Cerebellar nuclear complex (tissue), 1 donor: ENCODE measurements around the gene HIVEP2.
A peak's percentile ranks its signal among the peaks of the same experiment; 100 is the strongest.

Experiments used
- DNase-seq, 2 experiments: peaks; one replicate each; lab custom pipeline; 2025; lab: John Stamatoyannopoulos, UW

HIVEP2 gene

DNA sequence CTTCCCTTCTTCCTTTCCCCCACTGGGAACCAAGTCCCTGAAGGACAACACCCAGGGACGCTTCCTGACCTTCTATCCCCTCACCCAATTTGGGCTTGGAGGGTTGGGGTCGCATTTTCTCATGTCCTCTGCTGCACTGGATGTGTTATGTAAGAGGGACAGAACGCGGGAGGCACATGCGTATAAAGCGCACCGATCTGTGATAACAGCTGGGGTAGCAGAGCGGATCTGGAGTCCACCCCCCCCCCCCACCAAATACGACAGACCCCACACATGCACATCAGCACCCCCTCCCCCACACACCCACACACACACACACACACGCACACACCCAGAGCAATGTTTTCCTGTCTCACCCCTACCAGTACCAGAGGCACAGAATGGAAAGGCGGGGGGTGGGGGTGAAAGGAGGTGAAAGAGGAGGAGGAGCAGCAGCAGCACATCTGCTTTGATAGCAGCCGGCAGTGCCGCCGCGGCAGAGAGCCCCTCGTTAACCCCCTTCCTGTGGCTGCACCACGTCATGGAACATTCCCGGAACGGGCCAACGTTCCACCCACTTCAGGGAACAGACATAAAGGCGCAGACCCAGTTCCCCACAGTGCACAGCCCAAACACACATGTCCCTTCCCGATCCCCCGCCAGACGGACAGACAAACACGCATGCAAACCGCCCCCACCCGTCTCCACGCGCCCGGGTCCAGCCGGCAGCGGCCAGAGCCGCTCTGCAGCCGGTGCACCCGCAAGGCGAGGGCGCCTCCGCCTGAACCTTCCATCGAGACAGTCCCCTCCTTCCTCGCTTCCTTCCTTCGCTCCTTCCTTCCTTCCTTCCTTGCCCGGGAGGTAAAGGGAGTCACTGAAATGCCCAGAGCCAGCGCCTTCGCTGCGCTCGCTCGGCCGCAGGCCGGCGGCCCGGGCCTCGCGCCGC lies 590 bp downstream of the HIVEP2 start:
- DNase-seq = no peak

DNA sequence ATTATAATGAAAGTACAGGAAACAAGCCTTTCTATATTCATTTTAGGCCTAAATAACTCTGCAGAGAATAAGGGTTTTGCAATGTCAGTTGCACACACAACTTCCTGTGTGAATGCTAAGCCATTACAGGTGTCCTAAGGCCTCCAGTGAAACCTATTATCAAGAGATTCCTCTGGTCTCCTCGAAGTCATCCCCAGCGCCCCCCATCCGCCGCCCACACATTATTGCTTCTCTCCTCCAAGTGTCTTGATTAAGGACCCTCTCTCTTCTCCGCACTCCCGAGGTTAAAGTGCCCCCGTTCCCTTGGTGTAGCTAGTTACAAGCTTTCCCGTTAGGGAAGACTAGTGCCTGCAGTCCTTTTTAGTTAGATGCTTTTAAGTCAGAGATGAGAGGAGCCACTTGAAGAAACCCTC lies 1.3 kb downstream of the HIVEP2 start:
- peak in 1 of 2 experiments; percentile 18 for DNase-seq

DNA sequence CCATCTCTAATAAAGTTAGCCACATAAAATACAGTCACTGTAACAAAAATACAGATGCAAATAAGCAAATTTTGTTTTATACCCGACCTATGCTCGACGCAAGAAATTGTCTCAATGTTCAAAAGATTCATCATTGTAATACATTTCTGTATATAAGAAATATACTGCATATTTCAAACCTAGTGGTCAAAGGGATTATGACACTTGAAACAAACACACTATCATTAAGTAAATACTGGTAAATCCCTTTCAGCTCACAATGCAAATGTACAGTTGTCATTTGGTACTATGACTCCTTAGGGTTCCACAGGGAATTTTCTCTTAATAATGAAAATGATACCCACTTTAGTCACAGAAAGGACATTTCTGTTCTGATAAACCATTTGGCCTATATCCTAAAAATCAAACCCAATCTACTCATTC lies 2.2 kb downstream of the HIVEP2 start:
- DNase-seq = no peak

DNA sequence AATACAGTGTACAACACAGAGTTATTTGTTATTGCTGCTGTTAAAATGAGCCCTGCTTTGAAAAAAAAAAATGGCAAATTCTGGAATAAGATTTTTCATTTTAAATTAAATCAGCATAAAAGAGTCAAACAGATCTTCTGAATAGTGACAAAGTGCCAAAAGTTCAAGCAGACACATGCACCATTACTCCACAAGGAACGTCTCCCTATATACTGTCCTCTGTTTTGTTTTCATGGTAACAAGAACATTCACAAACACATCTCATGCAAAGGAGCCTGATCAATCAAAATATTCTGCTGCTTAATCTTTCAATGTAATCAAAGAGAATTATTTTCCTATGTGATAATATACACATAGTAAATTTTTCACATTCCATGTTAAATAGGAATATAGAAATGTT lies 2.7 kb downstream of the HIVEP2 start:
- DNase-seq = no peak

DNA sequence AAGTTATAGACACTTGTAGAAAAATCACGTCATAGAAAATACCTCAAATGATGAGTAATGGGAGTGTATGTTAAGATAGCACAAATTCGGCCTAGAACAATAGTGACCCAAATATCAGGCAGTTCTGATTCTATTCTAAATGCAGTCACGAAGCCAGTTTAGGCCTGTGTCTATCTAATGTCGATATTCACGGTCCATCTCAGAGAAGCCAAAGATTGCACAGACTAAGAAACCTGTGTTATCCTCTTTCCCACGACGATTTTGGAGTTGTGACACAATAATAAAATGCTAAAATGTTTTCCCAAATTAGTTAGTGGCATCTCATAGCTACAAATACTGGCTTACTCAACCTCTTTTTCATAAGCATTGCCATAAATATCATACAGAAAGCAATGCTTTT lies 4.0 kb downstream of the HIVEP2 start:
- no peak for DNase-seq

DNA sequence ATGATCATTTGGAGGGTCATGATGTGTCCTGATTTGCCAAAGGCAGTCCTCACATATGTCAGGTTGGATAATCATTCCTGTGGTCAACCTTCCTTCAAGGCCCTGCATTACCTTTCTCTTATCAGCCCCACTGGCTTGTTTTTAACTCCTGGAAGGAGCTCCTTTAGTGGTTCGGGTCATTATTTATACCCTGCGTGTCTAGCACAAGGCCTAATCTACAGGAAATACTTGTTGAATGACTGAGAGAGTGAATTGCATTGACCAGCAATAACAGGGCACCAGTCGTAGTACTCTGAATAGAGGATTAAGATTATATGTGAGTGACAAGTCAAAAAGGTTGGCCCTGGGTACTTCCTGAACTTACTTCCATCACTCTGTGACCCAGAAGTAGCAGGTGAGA lies 4.5 kb downstream of the HIVEP2 start:
- no peak for DNase-seq

DNA sequence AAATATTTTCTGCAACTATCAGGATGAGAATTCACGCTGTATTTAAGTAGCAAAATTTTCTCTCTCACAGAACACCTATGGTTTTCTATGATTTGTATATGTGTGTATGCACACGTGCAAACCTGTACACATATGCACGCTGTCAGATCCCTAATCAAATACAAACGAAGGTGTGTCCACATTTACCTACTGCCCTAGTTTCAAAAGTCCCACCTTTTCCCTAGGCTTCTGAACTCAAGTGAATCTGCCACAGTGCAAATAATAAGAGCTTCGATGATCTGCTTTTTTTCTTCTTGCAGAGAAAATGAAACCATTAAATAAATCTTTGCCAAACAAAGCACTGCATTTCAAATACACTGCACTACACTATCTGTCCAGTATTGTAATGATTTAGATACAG lies 6.5 kb downstream of the HIVEP2 start:
- no peak for DNase-seq

DNA sequence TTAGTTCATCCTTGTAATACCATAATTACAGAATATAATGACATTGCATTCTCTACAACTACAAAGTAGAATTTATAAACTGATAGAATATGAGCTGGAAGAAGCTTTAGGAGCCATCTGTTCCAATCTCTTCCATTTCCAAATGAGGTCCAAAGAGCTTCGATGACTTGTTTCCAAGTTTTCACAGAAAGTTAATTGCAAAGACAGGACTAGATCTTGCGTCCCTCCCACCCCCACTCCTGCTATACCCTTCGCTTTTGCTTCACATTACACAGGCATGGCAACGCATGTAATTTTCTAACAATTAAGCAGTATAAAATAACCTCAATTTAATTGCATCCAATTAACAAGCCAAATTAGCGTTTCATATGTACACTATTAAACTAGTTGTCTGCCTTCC lies 7.0 kb downstream of the HIVEP2 start:
- DNase-seq = no peak

DNA sequence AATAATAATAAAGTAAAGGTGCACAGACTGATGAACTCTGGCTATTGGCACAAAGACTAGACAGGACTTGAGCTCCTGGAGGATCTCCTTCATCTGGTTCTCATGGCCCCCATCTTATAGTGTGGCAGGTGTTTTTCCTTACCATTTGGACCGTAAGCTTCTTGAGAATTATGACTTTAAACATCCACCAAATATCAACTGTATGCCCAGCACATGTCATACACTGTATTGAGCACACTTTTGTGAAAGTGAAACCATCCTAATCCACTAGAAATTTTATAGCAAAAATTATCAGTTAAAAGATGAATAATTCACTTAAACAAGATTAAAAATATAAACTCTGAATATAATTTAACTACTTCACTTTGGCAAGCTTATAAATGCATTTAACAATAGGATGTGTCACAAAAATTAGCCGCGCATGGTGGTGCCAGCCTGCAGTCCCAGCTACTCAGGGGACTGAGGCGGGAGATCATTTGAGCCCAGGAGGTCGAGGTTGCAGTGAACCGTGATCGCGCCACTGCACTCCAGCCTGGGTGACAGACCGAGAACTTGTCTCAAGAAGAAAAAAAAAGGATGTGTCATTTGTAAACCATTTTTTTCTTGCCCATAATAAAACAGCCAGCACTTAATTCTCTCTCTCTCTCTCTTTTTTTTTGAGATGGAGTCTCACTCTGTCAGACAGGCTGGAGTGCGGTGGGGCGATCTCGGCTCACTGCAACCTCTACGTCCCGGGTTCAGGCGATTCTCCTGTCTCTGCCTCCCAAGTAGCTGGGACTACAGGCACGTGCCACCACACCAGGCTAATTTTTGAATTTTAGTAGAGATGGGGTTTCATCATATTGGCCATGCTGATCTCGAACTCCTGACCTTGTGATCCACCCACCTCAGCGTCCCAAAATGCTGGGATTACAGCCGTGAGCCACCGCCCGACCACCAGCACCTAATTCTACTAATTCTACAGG lies 9.1 kb downstream of the HIVEP2 start:
- no peak for DNase-seq

DNA sequence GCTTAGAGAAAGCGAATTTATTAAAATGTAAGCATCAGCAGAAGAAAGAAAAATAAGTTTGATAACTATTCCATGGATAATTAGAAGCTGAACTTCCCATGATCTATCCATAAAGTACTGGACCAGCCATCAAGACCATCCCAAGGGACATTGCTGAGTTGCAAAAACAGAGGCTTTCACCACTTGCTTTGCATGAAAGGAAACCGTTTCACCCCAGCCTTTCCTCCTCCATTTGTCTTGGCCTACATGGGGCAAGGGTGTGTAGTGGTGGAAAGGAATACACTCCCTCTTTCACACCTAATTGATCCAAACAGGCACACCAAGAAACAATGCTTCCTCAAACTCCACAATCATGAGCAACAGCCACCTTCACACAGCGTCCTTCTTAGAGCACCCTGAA lies 10.4 kb downstream of the HIVEP2 start:
- DNase-seq = no peak

DNA sequence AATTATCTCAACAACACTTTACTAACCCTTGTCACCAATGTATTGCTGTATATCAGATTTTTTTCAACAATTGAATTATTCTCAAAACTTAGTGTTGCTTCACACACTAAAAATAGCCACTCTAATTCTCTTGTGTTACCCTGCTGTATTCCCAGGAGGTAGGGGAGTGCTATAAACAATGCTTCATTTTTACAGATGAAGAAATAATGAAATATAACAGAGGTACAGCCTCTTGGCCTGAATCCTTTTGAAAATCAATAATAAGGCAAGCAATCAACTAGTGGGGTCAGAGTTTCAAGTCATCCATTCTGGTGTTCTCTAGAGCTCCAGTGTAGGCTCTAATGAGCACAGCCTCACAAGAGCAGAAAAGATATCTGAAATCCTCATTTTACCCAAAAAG lies 10.9 kb downstream of the HIVEP2 start:
- DNase-seq = no peak

DNA sequence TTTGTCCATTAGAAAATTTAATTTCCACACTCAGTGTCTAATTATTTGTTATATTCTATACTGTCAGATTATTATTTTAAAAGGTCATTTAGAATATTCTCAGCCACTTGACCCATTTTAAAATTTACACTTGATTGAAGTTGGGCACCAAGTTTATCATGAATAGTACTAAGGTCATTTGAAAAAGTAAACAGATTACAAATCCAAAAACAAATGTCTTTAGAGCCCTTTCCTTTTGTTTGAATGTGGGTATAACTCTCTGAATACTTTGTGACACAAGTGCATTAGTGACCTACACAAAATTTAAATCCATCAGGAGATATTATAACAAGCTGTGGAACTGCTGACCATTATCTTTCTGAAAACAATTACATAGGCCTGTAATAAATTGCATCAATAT lies 11.3 kb downstream of the HIVEP2 start:
- no peak for DNase-seq

DNA sequence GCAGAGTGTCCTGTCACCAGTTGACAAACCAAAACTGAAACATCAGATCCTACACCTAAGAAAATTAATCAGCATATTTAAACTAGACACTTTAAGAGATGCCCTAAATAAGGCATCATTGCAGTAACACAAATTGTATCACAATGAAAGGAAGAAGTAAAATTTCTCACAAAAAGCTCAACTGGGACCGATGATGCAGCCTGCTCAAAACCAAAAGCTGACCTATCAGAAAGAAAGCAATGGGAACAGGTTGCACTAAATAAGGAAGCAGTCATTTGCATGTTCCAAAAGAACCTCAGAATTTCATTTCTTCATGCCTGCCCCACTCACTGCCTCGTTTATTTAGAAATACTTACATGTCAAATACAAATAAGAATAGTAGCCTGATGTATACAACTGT lies 12.1 kb downstream of the HIVEP2 start:
- DNase-seq = no peak

DNA sequence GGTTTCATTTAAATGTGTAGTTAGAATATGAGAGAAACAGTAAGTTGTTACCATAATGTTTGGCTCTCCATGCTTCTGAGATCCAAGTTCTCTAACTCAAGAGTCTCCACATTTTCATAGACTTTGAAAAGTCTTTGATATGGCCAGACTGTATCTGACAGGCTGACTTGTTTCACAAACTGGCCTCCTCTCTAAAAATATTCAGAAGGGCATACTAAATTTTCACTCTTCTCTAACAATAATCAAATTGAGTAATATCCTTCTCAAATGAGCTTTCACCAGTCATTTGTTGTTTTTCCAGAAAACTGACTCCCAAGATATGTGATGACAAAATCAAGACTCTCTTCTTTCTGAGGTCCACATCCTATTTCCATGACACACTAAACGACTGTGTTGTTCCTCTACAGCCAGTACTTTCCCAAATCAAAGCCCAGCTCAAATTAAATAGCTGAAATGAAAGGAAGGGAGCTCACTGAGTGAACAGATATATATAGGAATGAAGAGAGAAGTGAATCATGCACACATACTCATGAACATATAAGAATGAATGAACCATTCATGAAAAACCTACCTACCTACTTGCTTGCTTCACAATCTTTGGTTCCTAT lies 15.1 kb downstream of the HIVEP2 start:
- DNase-seq = no peak

DNA sequence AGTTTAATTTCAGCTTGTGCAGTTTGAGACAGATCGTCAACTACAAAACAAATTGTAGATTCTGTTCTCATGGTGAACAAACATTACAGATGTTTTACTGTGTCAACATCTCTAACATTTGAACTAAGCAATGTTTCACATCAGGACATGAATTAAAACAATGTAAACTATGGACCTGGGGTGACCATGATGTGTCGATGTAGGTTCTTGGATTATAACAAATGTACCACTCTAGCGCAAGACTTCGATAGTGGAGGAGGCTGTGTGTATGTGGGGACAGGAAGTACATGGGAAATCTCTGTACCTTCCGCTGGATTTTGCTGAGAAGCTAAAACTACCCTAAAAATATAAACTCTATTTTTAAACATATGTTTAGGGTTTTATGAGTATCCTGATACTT lies 17.1 kb downstream of the HIVEP2 start:
- DNase-seq = no peak

DNA sequence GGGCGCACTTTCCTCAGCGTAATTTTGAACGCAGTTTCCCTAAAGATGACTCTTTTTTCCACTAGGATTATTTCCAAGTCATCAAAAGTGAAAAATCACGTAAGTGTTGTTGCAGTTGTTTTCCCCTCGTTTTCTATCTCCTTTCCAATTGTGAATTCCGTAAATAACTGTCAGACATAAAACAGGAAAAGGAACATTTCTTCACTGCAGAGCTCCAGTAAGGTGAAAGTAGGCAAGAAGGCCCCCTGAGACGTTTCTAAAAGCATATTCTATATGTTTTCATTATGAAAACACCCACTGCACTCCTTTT lies 17.8 kb downstream of the HIVEP2 start:
- no peak for DNase-seq

DNA sequence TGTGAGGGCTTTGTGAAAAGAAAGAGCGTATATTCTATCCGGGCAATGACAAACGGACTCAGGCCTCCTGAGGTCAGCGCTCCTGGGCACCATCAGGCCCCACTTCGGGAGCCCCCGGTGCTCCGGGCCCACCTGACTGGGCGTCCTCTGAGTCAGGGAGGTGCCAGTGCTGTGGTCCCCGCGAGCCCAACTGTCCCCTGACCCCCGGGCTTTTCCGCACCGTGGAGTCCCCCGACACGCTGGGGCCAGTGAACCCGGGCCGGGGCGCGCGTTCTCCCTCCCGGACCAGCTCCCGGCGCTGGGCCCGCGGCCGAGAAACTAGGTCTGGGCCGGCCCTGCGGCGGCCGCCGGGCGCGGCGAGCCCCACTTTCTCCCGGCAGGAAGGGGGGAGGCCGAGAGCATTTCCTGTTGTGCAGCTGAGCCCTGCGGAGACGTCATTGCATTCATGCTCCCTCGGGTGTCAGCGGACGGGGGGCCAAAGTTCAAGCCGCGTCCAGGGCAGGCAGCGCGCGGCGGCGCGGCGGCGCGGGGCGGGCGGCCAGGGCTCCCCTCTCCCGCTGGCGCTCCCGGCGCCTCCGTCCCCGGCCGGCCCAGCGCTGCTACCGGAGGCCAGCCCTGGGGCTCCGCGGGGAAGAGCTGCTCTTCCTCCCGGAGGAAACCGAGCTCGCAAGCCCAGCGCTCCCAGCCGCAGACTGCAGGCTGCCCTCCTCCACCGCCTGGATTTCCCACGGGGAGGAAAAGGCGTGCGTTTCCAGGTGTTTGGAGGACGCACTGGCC lies 18.3 kb downstream of the HIVEP2 start:
- DNase-seq = no peak

DNA sequence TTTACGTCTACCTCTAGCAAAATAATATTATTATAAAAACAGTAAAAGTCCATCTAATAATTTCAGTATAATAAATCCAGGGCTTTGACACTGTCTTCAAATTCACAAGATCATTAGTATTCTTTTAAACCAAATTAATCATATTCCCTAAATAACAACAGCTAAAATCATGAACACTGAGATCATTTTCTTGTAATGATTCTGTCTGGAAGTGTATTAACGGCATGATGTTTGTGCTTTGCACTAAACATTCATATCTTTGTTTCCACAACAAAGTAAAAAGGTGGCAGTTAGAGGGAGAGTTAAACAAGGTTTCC lies 18.8 kb downstream of the HIVEP2 start:
- DNase-seq = no peak

DNA sequence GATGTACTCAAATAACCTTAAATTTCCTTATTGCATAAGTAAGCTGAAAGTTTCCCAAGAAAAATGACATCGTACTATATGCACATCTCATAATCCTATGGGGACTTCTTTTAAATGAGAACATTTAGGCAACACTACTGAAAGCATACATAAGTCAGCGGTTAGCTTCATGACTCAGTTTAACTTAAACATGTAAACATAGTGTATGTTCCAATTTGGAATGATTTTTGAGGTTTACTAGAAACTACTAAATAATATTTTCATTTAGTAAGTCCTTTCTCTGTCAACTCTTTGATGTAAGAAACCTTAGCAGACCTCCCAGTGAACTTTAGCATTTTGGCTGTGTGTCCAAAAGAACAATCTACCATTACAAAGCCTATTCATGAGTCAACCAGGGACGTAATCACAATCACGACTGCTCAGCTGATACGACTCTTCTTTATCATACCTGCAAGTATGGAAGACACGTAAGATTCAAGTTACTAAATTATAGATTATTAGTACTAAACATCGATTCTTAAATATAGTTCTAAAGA lies 19.3 kb downstream of the HIVEP2 start:
- DNase-seq = no peak

DNA sequence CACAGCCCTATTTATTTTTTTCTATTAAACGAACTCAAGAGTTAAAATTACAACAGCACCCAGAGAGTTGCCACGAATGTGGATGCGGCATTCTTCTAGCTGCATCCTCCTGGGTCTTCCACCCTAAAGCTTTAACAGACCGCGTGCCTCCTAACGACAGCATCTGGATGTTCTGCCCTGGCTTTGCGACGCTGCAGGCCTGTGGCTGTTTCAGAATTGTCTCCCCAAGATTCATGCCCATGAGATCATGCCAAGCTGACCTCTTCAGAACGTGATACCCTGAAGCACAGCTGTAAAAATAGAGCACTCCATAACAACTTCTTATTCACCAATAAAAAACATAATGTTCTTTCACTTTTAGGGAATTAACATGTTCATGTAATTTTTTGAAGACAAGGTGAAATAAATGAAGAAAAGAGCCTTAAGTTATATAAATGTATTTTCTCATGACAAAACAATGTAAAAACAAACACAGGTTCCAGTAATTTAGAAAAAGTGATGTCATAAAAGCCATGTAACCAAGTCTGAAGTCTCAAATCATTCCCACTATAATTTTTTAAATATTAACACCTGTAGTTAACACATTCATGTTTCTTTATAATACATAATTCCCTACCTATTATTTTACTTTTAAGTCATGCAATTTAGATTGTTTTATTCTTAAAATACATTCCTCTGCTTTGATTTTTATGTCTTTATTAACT lies 26.5 kb downstream of the HIVEP2 start:
- no peak for DNase-seq

DNA sequence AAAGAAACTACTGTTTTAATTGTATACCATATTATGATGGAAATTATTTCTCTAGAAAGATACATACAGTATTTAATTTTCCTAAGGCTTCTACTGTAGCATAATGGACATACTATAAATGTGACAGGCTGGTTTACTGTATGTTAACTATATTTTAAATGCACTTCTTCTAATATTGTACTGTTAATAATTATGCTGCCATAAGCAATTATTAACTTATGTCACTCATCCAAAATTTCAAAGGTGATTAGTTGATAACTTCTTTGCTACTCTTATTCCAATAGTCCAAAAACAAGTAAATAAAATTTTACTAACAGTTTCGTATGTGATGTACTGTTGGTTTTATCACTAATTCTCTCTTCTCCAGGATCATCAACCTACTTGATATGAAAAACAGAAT lies 28.1 kb downstream of the HIVEP2 start:
- no peak for DNase-seq
